Keratinocyte (primary cell): ENCODE measurements around the gene TFDP3. TPM values are rescaled to one million over a fixed set of nuclear protein-coding genes. Genes with fewer than 3 reads are reported as not detected.

Source experiments
- DNase-seq: peaks from one replicate; pipeline ENCODE4 v3.0.0-alpha.2; 2011; ENCODE audit warnings: low read depth, missing footprints, low spot score
- FAIRE-seq: peaks from 2 replicates; lab custom pipeline; 2011; peaks lifted over from hg19 to GRCh38; lab: Jason Lieb, UNC
- H2AFZ ChIP-seq: 2 replicates; pipeline ENCODE4 v1.6.0; 2012; ENCODE audit warnings: low read length, control low read depth, inconsistent platforms; ENCODE audit not compliant: control insufficient read depth
- H3K27ac ChIP-seq: 2 replicates; pipeline ENCODE4 v1.5.1; 2011; ENCODE audit warnings: low read length; ENCODE audit not compliant: control insufficient read depth, insufficient read depth
- H3K27me3 ChIP-seq: 3 replicates; pipeline ENCODE4 v1.6.0; 2011; ENCODE audit warnings: low read length; ENCODE audit not compliant: control insufficient read depth, insufficient read depth; ENCODE audit errors: extremely low read depth
- H3K36me3 ChIP-seq, 2 experiments: 2 replicates in 1 of 2; 3 replicates in 1 of 2; pipeline ENCODE4 v1.5.1; 2011; ENCODE audit warnings: low read length in 2 of 2, mild to moderate bottlenecking in 1 of 2; ENCODE audit not compliant: control insufficient read depth in 2 of 2, insufficient read depth in 2 of 2; ENCODE audit errors: extremely low read depth in 1 of 2
- H3K4me1 ChIP-seq: 3 replicates; pipeline ENCODE4 v1.5.1; 2011; ENCODE audit warnings: low read length; ENCODE audit not compliant: control insufficient read depth, insufficient read depth; ENCODE audit errors: extremely low read depth
- H3K4me2 ChIP-seq: 3 replicates; pipeline ENCODE4 v1.6.0; 2011; ENCODE audit warnings: low read depth, low read length; ENCODE audit not compliant: control insufficient read depth, insufficient read depth; ENCODE audit errors: extremely low read depth
- H3K4me3 ChIP-seq, 3 experiments: fragments of 200-600 bp in 1 of 3; sonication (generic) in 1 of 3; 2 replicates in 2 of 3; 3 replicates in 1 of 3; pipeline ENCODE4 v1.5.1; 2011 to 2016; ENCODE audit warnings: low read length in 3 of 3, mild to moderate bottlenecking in 3 of 3, control low read depth in 2 of 3, inconsistent platforms in 1 of 3, low read depth in 1 of 3, mixed read lengths in 1 of 3, mixed run types in 1 of 3, moderate library complexity in 1 of 3; ENCODE audit not compliant: control insufficient read depth in 2 of 3, insufficient read depth in 2 of 3; ENCODE audit errors: extremely low read depth in 1 of 3
- H3K79me2 ChIP-seq: 2 replicates; pipeline ENCODE4 v1.6.0; 2012; ENCODE audit warnings: low read length; ENCODE audit not compliant: control insufficient read depth, insufficient read depth
- H3K9ac ChIP-seq: 3 replicates; pipeline ENCODE4 v1.6.0; 2011; ENCODE audit warnings: low read length; ENCODE audit not compliant: control insufficient read depth, insufficient read depth; ENCODE audit errors: extremely low read depth
- H3K9me1 ChIP-seq: 3 replicates; pipeline ENCODE4 v1.6.0; 2011; ENCODE audit warnings: low read length; ENCODE audit not compliant: control insufficient read depth, insufficient read depth; ENCODE audit errors: extremely low read depth
- H3K9me3 ChIP-seq: 2 replicates; pipeline ENCODE4 v1.5.1; 2012; ENCODE audit warnings: low read depth, low read length; ENCODE audit not compliant: control insufficient read depth
- H4K20me1 ChIP-seq: 3 replicates; pipeline ENCODE4 v1.6.0; 2011; ENCODE audit warnings: low read length; ENCODE audit not compliant: control insufficient read depth, insufficient read depth; ENCODE audit errors: extremely low read depth
- CTCF ChIP-seq, 3 experiments: IDR thresholded peaks in 1 of 3; conservative IDR thresholded peaks in 1 of 3; optimal IDR thresholded peaks in 1 of 3; 2 replicates in 2 of 3; 3 replicates in 1 of 3; pipeline versions ENCODE3 to v1.5.1; 2011; ENCODE audit warnings: low read length in 3 of 3, mild to moderate bottlenecking in 3 of 3, moderate library complexity in 2 of 3, control low read depth in 1 of 3, inconsistent platforms in 1 of 3; ENCODE audit not compliant: insufficient read depth in 2 of 3; ENCODE audit errors: extremely low read depth in 1 of 3
- EZH2 ChIP-seq: IDR thresholded peaks from one replicate; pipeline ENCODE4 v1.6.1; 2012; ENCODE audit warnings: inconsistent platforms, mild to moderate bottlenecking, low read length, moderate library complexity
- dilution Hi-C: fragments of 300-500 bp; cut with MboI; formaldehyde crosslinking; loops from one replicate; pipeline ENCODE4 v1.7.0; 2020; ENCODE audit warnings: low sequenced_read_pairs; ENCODE audit not compliant: extremely low pct_ligation_motif_present
- polyA plus RNA-seq, 5 experiments: library from polyadenylated mRNA; depleted of rRNA in 3 of 5; stranded (reverse) in 3 of 5; stranded (forward) in 1 of 5; unstranded in 1 of 5; fragments of >200 nt; gene quantifications; 1 replicate in 1 of 5; 2 replicates in 3 of 5; 3 replicates in 1 of 5; pipeline versions ENCODE4 v1.2.1 to v1.2.3, GENCODE V29; 2011 to 2012; ENCODE audit warnings: missing spikeins in 2 of 5, low read depth in 1 of 5, low replicate concordance in 1 of 5

The TFDP3 gene
- polyA plus RNA-seq, 1 donor (not counting 4 experiments of a cell fraction or from before 2014, with no cell fraction given): not detected

- Histone ChIP-seq H3K4me3 (no peak overlapping the region), H2AFZ (no peak overlapping the region), H3K27ac (no peak overlapping the region), H3K36me3 (no peaks in the 10 kb centered on the region), H3K9me3 (no peaks in the 10 kb centered on the region), H3K4me1 (no peaks in the 10 kb centered on the region), H3K9me1 (no peaks in the 10 kb centered on the region), H3K4me2 (no peak overlapping the region), H4K20me1 (no peaks in the 10 kb centered on the region), H3K9ac (no peak overlapping the region), H3K79me2 (no peaks in the 10 kb centered on the region), H3K27me3 (no peaks in the 10 kb centered on the region)
- TF ChIP-seq EZH2 (no peak), CTCF (optimal IDR thresholded peaks at IDR 0.05 in 1 of 3, IDR thresholded peaks at IDR 0.05 in 1 of 3, conservative IDR thresholded peaks at IDR 0.05 in 1 of 3; ENCODE audit: extremely low read depth in 1 of 3, insufficient read depth in 2 of 3, low read length in 3 of 3) (no peak)
- dilution Hi-C loops: no loop called here
- DNase-seq (no peak), FAIRE-seq (no peak)
Observed at GRCh38 chrX:133265331-133265730, 47.2 kb upstream of the TFDP3 start.

- H3K27ac ChIP-seq: no peak overlapping the region
- DNase-seq (no peak), FAIRE-seq (no peak)
- H3K9me3 ChIP-seq: no peaks in the 10 kb centered on the region
- H3K4me2 ChIP-seq: no peak overlapping the region
- H2AFZ ChIP-seq: no peak overlapping the region
- TF ChIP-seq EZH2: no peak
- TF ChIP-seq CTCF (optimal IDR thresholded peaks at IDR 0.05 in 1 of 3, IDR thresholded peaks at IDR 0.05 in 1 of 3, conservative IDR thresholded peaks at IDR 0.05 in 1 of 3; ENCODE audit: extremely low read depth in 1 of 3, insufficient read depth in 2 of 3, low read length in 3 of 3): no peak
- H3K79me2 ChIP-seq: no peaks in the 10 kb centered on the region
- H3K4me1 ChIP-seq: no peaks in the 10 kb centered on the region
- no peaks in the 10 kb centered on the region for H4K20me1 ChIP-seq
- no peaks in the 10 kb centered on the region for H3K36me3 ChIP-seq
- no peaks in the 10 kb centered on the region for H3K27me3 ChIP-seq
- dilution Hi-C loops: no loop called here
- H3K9ac ChIP-seq: no peak overlapping the region
- no peaks in the 10 kb centered on the region for H3K9me1 ChIP-seq
- no peak overlapping the region for H3K4me3 ChIP-seq
Observed at GRCh38 chrX:133258481-133258880, 40.3 kb upstream of the TFDP3 start.
